Globus pallidus (tissue), 1 donor: ENCODE measurements around the gene CEP68.
"Not testable (repeated sequence)": the region's sequence is repeated elsewhere in the genome, so short reads cannot be mapped to it uniquely, and the experiment has no call there.

Experiments used
- DNase-seq: peaks from one replicate; pipeline ENCODE4 v3.0.0-alpha.2; 2015; ENCODE audit warnings: low spot score

The CEP68 gene

DNA sequence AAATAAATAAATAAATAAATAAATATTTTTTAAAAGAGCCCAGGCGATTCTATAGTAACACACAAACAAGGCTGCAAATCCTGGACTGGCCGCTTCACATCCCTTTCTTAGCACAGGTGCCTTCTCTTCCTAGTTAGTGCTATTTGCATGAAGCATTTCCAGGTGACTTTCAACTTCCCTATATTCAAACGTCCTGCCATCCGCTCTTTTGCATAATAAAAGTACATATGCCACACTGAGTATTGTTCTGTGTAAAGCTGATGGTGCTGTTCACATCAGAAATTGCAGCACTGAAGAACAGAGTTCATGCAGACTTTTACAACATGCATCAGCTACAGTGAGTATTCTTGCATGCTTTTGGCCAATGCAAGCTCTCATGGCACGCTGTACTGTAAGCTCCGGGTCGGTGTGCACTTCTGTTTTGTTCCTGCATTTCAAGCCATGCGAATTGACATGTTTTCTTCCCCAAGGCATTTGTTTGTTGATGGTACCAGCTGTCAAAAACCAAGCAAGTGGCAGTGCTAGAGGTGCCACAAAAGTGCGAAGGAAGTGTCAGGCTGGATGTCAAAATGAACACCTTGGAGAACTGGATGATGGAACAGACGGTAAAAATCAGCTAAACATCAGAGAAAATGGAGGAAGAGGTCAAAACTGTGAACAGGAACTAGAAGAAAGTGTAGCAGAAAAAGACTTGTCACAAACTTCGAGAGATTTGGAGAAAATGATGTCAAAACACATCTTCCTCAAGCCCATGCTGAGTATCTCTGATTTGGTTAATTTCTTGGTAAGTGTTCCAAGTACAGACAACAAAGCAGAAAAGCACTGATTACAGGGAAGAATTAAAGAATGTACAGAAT is 25.5 kb upstream of the CEP68 start:
- DNase-seq: no peak

DNA sequence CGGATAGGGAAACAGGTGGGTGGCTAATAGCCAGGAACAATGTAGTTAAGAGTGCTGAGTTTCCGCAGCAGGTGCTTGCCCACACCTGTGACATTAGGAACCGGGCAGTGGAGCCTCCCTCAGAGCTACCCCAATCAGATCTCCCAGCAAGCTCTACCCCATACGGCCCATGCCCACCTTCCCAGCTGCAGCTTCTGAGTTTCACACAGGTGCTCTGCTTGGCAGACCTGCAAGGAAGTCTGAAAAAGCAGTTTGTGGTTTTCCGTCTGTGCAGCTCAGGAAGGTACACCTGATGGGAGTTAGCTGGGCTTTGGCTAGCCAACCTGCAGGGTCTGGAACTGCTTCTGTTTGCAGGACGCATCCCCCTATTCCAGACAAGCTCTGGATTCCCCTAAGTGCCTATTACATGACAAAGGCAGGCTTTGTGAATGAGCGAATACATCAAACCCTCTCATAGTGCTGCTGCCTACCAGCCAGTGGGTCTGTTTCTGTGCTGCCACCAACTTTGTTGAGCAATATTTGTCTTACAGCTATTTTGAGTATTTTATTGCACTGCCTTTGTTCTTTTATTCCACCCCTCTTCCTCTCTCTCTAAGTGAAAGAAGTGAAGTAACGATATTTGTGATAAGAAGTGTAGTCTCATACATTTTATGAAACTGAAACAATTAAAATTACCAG is 24.7 kb upstream of the CEP68 start:
- peak; percentile 37 for DNase-seq

DNA sequence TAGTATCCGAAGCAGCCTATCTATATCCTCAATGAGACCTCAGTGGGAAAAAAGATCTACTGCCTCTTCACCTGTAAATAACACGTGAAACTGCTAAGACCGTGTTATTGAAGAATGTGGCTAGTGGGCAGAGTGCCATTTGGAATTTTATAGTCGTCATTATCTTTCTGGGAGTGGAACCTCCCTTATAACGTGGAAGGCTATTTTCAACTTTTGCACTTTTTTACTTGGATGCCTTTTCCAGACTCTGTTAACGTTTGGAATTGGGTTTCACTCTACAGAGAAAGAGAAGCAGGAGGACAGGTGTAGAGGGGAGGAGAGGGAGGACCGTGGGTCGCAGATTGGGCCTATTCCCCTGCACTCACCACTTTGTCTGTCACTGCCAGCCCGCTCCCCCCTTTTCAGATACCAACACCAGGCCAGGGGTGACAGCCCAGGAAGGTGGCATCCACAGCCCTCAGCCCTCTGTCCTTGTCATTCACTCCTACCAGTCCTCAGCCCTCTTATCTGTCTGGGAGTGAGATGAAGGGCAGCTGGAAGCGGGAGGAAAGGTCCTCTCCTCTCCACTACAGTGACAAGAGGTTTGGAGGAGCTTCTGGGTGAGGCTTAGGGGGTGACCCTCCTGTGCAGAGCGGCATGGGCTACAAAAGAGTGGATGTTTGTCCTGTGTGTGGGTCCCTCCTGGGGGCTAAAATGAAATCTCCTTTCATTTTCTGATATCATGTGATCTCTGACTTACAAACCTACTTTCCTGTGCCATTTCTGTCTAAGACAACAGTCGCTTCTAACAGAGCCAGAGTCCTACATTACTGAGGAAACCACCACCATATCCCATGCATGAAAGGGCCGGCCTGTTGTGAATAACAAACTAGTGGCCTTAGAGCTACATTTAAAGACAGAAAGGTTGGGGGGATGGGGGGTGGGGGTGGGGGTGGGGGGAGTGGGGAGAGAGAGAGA is 23.9 kb upstream of the CEP68 start:
- no peak for DNase-seq

DNA sequence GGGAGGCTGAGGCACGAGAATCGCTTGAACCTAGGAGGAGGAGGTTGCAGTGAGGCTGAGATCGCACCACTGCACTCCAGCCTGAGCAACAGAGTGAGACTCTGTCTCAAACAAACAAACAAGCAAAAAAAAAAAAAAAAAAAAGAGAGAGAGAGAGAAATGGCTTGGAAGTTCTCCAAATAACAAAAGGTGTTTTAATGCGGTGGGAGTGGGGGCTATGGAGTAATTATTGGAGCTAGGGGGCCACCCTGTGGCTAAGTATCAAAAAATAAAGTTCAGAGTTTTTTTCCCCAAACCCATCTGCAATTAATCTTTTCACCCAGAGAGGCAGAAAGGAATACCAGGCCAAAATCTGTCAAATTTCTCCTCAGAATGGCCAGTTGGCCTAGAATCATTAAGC is 23.0 kb upstream of the CEP68 start:
- DNase-seq: no peak

DNA sequence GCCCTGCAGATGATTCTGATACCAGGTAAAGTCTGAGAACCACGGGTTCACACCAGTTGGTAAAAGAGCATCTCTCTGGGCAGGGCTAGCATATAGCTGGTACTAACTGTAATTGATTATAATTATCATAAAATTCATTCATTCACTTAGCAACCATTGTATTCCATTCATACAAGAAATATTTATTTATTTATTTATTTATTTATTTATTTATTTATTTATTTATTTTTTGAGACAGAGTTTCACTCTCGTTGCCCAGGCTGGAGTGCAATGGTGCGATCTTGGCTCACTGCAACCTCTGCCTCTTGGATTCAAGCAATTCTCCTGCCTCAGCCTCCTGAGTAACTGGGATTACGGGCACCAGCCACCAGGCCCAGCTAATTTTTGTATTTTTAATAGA is 22.5 kb upstream of the CEP68 start:
- DNase-seq: not testable (repeated sequence)

DNA sequence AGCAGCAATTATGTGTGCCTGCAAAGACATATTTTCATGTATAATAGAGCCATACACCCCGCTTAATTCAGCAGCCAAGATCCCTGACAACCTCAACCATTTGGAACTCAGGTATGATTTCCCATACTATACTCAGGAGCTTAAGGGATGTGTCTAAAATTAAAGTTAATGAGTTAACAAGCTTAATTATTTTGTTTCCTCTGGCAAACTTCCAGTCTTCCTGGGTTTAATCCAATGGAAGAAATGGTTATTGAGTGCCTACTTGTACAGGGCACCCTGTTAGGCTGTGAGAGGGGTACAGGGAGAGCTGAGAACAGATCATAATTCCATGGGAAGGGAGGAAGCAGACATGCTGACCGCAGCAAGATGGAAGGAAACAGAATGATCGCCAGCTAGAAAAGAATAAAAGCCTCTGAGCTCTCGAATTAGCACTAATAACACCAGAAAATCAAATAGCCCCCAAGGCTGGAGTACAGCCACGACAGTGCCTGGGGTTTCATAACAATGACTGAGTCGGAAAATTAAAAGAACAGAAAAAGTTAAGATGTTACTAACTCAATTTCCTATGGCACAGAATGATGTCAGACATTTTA is 20.8 kb upstream of the CEP68 start:
- DNase-seq: no peak

DNA sequence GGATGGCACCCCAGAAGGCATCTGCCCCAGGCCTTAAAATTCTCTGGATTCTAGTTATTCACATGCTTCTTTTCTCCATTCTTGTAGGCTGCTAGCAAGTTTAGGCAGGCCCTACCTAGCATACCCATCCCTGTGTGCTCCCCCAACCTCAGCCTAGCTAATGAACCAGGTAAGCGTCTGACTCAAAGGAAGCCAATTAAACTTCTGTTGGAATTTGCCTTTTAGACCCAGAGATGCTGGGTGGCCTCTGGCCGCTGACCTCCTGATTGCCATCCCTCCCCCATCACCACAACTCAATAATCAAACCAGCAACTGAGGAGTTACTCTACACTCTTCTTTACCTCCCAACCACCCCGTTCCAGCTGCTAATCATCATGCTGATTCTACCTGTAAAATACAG is 19.0 kb upstream of the CEP68 start:
- DNase-seq: no peak

DNA sequence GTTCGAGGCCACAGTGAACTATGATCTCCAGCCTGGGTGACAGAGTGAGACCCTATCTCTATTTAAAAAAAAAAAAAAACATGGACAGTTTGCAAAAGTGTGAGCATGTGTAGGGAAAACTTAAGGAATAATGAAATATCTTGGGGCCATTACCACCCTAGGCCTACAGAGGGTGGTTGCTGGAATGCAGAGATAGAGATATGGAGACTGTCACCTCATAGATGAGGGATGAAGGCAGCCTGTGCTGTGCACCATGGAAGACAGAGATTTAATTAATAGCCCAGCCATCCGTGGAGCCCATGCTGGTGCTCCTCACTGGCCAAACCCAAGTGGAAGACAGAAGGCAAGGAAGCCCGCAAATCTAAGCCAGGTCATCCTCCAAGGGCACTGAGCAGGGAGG is 16.6 kb upstream of the CEP68 start:
- DNase-seq: no peak

DNA sequence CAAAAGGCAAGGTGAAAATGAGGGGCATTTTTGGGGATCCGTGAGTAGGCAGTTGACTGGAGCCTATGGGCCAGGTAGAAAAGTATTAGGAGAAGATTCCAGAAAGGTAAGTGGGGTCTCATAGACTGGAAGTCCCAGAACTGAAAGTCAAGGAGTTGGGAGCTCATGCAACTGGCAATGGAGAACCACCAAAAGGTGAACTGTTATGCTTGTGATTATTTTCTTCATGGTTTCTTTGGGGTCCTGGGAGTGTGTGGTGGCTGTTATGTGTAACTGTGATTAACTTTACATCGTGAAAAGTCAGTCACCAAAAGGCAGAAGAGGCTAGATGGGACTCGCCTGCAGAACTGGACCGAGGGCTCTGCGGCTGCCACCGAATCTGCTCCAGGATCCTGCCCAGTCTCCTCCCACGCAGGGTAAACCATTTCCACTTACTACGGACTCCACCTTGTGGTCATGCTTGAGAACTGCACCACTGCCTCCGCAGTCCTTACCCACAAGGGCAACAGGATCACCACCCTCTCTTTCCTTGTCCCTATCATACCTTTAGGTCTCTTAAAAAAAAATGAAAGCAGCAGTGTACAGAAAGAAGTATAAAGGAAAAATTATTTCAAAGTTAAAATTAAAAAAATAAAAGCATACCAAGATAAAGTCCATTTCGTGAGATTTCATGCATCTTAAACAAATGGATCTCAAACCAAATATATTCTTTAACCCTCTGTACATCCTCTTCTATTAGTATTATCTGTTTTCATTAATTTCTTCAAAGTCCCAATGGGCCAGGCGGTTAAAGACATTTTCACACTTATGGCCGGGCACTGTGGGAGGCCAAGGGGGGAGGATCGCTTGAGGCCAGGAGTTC is 15.6 kb upstream of the CEP68 start:
- peak; percentile 85 for DNase-seq

DNA sequence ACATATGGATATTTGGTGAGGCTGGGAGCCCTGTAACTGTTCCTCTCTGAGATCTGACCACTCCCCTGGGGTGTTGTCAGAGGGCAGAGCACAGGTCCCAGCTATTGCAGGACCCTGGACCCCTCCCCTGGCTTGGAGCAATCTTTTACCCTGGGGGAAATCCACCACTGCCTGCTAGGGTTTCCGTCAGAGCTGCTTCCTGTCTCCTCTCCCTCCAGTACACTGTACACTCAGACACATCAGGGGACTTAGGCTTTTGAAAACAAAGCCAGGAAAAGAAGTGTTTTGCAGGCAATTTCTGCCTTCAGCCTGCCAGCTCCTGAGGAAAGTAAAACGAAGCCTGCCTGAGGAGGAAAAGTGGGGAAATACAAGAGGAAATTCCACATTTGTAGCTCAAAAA is 13.2 kb upstream of the CEP68 start:
- no peak for DNase-seq

DNA sequence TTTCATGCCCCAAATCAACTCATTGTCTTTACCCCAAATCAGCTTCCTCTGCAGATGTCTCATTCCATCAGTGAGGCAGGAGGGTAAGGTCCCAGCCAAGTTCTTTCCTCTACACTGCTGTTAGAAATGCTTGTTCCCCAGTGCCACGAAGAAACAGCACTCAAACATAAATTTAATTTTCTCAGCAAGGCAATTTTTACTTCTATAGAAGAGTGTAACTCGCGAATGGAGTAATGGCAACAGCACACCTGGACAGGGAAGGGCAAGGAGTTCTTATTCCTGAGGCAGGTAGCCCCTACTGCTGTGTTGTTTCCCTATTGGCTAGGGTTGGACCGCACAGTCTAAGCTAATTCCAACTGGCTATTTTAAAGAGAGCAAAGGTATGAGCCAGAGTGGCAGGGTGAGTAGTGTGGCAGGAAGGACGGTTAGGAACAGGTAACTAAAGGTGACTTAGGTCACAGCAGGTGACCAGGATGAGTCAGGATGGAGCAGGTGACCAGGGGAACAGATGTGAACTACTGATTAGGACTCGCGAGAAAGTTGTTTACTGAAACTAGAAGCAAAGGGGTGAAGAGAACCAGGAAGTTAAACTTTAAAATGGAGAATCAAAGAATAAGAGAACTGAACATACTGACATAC is 12.0 kb upstream of the CEP68 start:
- DNase-seq: no peak

DNA sequence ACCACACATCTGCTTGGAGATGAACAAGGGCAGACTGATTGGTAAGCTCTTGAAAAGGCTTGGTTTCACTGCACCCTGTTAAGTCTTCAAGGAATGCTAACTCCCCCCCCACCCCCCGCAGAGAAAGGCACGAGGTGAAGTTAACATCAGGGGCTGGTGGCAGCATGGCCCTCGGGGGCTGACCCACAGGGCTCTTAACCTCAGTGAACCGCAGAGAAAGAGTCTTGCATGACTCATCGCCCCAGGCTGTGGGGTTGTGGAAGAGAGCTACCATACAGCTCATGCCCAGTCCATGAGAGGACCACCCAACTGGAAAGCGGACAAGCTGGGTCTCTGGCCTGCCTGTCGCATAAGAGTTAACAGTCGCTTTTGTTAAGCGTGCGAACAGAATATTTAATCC is 10.6 kb upstream of the CEP68 start:
- no peak for DNase-seq

DNA sequence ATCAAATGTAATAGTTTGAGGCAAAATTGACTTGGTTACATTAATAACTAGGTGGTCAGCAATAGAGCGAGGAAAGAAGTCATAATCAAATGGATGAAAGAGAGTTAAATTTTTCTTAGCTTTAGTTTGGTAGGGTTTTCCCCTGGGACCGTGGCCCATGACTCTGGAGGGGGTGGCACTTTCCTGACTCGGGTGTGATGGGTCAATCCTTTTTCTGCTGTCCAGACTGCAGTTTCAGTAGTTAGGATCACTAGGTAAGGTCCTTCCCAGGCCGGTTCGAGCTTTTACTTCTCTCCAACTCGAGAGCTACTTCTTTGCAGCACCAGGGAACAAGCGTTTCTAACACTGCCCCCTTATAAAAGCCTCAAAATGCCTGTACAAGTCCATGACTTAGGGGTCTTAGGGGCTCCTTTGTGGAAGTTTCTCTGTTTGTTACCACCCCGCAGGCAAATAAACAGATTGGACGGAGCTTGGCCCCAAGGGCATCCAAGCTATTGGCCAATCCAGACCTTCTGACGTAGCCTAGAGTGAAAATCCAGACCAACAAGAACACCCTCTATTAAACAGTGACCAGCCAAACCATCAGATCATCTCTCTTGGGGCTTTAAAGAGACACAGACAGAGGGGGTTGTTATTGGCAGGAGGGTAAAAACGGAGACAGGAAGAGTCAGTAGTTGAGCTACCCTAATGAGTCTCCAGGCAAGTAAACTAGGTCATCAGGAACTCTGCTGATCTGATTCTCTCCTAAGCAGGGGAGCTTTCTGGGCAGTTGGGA is 9.4 kb upstream of the CEP68 start:
- DNase-seq: no peak

DNA sequence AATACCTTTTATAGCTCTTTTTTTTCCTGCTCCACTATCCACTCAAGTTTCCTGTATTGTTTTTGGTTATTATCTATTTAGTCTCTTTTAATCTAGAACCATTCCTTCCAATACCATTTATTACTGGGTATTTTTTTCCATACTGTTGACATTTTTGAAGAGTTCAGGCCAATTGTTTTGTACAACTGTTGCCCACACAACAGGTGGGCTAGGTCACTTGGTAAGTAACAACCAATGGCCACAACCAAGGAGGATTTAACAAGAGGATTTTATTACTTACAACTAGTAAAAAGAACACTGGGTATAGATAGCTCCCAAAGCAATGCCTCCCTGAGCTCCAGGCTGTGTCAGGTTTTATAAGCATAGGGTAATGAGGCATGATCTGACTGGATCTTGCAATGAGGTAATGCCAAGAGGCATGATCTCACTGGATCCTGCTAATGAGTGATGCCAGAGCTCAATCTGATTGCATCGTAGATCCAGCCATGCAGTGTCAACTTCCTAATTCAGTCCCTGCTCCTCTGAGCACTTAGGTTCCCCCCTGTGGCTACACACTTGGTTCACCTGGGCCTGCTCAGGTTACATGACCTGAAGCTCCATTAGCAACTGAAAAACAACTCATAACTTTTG is 7.1 kb upstream of the CEP68 start:
- DNase-seq: no peak

DNA sequence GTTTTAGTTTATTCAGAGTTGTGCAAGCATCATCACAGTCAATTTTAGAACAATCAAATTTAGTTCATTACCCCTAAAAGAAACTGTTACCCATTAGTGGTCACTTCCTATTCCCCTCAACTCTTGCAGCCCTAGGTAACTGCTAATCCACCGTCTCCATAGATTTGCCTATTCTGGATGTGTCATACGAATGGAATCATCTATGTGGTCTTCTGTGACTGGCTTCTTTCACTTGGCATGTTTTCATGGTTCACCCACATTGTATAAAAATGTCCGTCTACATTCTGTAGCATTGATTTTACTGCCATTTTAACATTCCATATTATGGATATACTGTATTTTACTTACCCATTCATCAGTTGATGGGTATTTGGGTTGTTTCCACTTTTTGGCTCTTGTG is 5.3 kb upstream of the CEP68 start:
- DNase-seq: no peak

DNA sequence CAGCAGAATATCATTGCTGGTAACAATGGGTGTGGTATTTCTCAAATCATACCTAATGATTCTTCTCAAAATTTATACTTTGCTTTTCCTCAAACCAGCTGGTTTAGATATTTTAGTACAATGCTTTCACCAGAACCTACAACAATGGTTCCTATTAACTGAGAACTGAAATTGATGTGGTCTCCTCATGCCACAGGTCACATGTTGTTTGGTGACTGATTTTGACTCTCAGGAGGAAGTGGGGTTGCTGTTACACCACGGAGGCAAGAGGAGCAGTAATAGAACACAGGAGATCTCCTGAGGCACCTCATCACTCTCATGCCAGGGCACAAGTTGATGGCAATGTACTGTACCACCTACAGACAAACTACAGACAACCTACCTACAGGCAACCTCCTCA is 3.0 kb upstream of the CEP68 start:
- peak; percentile 56 for DNase-seq

DNA sequence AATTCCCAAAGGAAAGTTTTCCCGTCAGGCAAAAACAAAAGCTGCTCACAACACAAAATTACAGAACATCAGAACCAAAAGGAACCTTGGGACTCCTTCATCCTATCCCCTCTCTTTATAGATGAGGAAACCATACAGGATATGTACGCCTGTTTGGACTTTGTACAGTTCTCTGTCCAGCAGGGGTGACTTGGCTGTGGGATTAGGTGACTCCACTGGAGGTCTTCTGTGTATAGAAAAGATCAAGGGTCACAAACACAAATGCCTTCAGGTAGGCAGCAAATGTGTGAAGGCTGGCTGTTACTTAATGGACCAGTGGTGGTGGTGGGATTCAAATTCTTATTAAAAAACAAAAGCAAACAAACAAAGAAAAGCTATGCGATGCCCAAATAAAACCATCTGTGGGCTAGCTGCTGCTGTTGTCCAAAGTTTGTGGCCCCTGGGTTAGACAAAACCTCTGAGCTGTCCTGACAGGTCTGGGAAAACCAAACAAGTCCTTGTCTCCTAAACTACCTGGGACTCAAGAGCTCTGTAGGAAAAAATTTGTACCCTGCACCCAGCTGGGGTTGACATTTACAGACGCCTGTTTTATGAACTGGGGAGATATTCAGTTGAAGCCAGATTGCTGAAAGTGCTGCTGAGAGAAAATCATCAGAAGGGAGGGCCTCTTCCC is 1.3 kb upstream of the CEP68 start:
- DNase-seq: no peak

DNA sequence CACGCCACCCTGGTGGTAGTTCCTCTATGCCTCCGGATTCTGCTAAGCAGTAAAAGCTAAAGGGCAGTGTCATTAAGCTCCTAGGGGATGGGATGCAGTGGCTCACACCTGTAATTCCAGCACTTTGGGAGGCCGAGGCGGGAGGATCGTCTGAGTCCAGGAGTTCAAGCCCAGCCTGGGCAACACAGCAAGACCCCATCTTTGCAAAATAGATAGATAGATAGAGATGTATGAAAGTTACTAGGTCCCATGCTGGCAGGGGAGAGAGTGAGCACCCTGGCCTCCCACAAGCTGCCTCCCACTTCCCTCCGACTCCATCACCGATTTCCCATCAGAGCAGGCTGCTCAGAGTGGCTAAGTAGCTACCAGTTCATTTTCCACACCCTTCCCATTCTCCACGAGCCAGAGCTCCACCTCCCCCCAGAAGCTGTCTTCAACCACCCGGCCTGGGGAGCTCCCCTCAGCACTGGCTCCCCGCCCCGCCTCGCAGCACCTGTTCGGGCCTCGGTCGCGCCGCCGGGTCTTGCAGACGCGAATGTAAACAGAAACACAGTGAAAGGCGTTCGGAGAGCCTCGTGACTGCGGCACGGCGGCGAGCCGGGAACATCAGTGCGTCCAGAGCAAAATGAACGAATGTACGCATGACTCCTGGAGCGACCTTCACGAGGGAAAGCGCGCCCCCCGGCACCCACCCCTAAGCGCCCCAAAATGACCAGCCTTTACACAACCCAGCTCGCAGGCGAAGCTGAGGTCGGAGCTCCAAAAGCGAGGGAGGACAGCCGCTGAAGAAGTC is 598 bp upstream of the CEP68 start:
- no peak for DNase-seq
